GM21381 (cell line): ENCODE measurements around the gene PTGFRN.

Experiments used
- ATAC-seq: cut with Tn5 transposase; IDR thresholded peaks from one replicate; pipeline ENCODE4 v1.9.1; 2021; ENCODE audit warnings: mild to moderate bottlenecking, moderate library complexity; ENCODE audit not compliant: unreplicated experiment

The PTGFRN gene

DNA sequence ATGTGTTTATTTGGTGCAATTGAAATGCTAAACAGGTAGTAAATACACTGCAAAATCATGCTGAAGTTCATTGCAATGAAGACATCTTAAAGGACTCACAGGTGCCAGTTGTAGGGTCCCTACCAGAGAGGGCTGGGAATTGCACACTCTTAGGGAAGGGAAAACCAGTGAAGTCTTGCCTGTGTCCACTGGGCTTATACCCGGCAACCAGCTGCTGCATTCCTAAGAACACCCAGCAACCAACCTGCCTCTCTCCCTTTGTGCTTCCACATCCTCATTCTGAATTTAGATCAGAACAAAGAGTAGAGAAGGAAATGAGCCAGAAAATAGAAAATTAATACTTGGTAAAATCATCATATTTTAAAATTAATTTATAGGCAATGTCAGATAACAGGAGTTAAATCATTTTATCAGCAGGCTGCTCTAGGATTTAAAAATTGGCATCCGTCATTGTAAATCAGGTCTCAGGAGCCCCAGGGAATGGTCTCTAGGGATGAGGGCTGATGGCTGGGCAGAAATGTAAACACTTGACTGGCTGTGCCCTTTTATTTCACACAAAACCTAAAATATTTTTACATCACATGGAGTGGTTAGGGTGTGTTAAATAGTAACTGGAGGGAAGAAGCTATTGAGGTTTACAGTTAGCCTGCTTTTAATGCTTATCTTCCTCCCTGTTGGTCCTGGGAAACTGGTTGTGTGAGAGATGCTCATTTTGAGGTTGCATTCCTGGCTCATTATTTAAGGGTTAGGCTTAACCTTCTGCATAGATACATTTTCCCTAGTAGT, 31.3 kb downstream of the PTGFRN start:
- ATAC-seq: no peak

DNA sequence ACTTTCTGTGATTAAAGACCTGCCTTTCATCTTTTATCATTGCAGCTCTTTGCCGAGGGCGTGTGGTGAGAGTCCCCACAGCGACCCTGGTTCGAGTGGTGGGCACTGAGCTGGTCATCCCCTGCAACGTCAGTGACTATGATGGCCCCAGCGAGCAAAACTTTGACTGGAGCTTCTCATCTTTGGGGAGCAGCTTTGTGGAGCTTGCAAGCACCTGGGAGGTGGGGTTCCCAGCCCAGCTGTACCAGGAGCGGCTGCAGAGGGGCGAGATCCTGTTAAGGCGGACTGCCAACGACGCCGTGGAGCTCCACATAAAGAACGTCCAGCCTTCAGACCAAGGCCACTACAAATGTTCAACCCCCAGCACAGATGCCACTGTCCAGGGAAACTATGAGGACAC, 32.0 kb downstream of the PTGFRN start:
- ATAC-seq: no peak

DNA sequence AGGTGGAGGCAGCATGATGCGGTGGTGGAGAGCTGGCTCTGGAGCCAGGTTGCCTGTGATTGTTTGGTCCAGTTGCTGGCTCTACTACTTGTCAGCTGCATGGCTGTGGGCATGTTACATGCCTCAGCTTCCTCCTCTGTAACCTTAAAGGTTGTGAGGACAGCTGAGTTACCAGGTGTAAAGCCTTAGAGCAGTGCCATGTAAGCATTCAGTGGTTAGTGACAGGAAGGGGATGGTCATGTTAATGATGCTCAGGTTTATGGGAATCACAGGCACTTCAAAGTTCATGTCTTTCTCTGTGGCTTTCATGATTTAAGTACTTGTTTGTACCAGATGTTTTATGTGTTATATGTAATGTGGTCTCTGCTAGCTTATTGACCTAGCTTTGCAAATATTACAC, 32.6 kb downstream of the PTGFRN start:
- no peak for ATAC-seq

DNA sequence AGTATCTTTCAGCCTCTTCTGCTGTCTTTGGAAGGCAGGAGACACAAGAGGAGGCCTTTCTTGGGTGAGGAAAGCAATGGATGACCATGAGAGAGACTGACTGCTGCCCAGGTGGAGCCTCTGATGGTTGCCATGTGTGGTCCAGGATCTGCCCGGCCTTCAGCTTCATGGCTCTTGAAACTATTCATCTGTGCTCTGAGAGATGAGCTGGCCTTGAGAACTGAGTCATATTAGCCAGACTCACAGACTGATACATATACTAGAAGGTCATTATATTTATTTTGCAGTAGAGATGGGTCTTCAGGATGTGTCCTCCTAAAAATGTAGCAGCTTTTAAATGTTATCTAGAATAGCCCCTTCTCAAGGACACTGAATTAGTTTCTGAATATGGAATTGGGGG, 33.7 kb downstream of the PTGFRN start:
- ATAC-seq: no peak

DNA sequence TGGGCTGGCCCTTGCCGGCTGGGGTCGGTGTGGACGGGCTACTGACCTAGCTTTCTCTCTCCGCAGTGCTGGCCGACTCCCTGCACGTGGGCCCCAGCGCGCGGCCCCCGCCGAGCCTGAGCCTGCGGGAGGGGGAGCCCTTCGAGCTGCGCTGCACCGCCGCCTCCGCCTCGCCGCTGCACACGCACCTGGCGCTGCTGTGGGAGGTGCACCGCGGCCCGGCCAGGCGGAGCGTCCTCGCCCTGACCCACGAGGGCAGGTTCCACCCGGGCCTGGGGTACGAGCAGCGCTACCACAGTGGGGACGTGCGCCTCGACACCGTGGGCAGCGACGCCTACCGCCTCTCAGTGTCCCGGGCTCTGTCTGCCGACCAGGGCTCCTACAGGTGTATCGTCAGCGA, 34.9 kb downstream of the PTGFRN start:
- no peak for ATAC-seq

DNA sequence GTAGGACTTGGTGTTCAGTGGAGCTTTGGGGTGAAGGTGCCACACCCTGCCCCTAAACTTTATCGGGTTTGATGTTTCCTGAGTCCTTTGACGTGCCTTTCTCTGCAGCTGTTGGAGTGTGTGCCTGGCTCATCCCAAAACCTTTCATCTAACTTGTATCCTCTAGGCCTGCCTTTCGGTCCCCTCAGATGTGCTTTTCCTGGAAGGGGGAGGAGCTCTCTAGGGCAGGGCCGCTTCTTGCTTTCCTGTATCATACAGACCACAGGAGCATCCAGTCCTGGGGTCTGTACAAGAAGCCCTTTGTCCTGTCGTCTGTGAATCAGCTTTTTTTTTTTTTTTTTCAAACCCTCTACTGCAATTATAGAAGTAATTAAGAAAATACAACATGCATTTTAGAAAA, 35.7 kb downstream of the PTGFRN start:
- no peak for ATAC-seq

DNA sequence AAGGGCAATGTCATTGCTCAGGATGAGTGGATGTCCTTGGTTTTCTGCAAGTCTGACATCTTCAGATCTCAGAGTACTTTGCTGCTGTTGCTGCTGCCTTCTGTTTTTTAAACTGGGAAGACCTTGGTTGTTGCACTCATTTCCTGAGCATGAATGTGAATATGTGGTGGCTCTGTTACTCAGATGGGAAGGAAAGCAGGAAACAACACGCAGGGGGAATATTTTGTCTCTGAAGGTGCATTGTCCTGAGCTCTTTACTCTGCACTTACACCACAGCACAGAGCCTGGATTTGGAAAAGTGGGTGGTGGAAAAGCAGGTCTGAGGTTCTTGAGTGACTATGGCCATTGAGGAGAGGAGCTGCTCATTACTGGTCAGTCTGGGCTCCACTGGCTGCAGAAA, 36.3 kb downstream of the PTGFRN start:
- no peak for ATAC-seq

DNA sequence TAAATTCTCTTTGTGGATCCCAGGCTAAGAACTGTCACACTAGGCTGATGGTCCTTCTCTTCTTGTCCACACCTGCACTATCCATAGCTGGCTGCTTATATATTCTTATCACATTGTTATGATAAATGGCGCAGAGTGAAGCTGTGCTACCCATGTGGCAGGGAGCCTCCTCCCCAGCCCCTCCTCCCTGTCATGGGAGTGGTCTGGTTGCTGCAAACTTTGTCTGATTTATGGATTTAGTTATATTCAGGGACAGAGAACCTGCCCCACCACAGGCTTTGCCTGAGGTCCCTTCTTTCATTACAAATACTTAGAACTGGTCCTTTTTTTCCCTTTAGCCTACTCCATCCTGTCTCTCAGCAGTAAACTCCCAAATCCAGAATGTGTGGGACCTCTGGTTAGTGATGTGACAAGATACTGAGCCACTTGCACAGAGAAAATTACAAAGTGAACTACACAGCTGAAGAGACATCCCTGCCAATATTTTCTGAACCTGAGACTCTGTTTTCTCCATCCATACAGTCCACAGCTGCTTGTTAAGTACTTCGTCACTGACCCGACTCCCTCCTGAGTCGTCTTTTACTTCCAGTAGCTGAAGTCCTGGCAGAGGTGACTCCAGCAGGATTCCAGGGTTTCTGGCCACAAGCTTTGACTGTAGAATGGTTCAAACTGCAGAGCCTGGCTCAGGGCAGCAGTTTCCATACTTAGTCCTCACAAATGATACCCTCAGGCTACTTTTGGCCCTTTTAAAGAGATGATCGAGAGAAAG, 37.6 kb downstream of the PTGFRN start:
- ATAC-seq: no peak

DNA sequence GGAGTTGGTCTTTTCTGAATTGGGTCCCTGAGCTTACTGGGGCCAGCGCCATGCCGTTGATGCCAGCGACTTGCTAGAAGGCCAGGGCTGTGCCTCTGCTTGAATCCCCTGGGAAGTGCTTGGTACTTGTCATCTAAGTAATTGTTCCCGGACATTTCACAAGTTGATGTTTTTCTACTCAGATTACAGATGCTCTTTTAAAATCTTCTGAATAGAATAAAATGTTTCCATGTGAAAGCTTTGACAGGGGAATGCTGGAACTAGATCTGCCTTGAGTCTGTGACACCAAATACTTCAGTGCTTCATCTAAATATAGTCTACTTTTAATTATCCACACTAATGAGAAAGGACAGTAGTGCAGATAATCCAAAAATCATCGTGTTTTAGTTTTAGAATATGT, 38.3 kb downstream of the PTGFRN start:
- no peak for ATAC-seq

DNA sequence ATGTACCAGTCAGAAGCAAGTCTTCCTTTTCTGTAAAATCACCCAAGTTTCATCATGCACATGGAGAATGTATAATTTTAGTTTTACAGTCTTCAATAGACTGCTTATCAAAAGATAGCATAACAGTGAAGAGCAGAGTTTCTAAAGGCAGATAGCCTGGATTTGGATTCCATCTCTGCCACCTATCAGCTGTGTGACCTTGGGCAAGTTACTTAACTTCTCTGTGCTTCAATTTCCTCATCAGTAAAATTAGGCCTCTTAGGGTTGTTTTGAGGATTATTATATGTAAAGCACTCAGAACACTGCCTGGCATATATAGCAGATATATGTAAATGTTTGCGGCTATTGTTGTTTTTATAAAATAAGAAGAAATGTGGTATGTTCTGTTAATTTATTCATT, 38.9 kb downstream of the PTGFRN start:
- ATAC-seq: no peak

DNA sequence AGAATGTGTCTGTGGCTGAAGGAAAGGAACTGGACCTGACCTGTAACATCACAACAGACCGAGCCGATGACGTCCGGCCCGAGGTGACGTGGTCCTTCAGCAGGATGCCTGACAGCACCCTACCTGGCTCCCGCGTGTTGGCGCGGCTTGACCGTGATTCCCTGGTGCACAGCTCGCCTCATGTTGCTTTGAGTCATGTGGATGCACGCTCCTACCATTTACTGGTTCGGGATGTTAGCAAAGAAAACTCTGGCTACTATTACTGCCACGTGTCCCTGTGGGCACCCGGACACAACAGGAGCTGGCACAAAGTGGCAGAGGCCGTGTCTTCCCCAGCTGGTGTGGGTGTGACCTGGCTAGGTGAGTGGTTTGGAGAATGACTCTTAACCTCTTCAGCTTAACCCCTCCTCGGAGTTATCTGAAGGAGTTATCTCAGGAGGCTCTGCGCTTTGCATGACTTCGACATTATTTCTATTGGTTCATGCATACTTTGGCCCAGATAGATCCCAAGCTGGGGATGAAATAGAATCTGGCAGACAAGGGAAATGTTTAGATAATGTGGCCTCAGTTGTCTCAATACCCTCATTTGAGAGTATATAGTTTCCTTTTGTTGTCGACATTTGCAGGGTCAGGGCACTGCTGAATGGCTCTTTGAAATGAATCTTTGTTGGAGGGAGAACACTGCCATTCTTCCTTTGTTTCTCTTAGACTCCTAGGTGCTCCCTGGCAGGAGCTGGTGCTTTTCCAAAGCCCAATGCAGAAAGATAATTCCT, 39.7 kb downstream of the PTGFRN start:
- no peak for ATAC-seq

DNA sequence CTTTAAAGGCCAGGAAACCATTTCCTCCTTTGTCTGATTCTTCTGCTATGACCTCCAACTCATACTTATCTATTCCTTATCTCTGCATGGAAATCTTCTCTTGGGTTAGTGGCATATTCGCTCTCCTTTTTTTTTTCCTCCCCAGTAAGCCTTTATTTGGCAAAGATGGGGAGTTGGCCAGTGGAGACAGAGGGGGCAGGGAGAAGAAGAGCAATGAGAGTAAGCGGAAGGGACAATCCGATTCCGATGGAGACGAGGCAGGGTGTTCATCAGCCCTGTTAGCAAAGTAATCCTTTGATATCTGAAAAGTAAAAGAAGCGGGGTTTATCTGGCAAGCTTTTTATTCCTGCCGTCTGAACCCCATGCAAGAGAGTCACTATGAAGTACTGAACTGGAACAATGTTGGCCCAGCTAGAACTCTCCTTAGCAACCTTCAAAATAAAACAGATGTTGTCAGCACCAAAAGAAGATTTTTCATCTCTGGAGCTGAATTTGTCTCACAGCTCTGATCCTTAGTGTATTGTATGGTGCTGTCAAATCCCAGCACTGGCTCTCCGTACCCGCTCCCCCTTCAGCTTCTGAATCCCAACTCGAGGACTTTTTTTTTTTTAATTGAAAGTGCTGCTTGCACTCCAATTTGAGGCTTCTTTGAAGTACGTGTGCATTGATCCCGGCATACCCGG, 40.9 kb downstream of the PTGFRN start:
- ATAC-seq: no peak

DNA sequence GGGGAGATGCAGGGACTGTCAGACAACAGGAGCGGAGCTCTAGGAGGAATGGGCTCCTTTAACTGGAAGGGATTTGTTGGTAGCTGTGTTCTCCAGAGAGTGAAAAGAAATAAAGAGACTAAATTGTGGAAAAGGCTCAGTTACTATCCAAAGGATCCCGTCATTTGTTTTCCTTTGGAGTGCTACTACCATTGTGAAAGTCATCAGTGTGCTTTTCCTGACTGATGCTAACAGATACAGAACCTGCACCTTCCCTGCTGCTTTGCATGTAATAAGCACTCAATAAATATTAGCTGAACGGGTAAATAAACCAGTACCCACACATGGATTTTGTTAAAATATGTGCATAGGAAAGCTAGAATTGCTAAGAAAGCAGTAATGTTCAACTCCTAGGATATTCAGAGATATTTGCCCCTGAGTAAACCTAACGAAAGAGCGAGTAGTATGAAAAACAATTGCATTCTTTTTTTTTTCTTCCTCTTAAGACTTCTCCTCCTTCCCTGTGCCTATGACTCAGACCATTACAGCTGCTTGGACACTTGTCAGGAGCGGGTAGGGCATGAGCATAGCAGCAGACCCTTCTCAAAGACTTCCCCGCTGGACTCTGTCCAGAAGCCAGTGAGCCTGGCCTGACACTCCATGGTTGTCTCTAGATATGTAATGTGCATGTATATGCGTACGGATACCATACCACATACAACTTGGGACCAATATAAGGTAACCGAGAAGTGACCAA, 41.7 kb downstream of the PTGFRN start:
- ATAC-seq: no peak

DNA sequence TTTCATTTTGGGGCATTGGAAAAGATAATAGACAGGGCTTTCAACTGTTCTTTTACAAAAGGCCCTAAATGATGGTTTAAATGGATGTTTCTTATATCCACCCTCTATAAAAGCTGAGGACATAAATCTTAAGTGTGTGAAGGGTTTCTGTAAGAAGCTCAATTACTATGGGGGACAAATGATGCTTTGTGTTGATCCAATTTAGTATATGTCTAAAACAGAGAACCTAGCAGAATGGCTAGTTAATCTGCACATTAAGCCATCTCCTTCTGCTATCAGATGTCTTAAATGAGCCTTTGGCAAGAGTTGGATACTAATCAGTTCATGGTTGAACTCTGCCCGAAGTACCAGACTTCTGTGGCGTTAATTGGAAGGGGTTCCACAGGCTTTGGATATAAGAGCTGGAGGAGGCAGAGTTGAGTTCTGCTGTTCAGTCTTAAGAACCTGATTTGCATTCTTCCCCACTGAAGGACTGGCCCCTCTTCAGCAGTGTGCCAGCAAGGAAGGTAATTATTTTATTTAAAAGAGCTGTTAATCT, 43.1 kb downstream of the PTGFRN start:
- no peak for ATAC-seq

DNA sequence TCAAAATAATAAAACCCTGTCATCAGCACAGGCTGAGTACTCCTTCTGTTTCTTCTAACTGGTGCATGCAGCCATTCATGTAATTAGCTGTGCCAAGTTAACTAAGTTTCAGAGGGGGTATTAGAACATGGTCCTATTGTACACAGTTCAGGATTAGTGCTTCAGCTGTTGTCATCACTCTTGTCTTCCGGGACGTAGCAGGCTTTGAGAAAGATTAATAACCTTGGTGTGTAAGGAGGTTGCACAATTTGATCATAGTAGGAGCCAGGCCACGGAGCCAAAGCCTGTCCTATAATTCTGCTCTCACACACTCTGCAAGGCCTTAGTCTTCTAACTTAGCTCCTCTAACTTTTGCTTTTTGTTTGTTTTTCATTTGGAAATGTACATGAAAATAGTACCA, 44.7 kb downstream of the PTGFRN start:
- ATAC-seq: no peak

DNA sequence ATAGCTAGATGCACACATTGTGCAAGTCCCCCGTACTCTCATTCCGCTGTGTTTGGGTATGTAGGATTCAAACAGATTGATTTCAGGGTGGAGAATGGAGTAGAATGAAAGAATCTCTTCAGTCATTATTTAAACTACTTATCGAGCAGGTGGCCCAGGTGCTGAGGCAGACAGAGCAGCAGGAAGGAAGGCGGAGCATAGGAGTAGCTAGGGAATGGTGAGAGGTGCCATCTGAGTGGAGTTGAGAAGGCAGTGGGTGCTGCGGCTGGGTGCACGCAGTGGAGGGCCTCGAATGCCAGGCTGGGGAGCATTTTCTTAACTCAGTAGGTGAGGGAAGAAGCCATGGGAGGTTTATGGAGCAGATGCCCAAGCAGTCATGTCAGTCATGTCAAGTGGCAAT, 46.7 kb downstream of the PTGFRN start:
- ATAC-seq: no peak

DNA sequence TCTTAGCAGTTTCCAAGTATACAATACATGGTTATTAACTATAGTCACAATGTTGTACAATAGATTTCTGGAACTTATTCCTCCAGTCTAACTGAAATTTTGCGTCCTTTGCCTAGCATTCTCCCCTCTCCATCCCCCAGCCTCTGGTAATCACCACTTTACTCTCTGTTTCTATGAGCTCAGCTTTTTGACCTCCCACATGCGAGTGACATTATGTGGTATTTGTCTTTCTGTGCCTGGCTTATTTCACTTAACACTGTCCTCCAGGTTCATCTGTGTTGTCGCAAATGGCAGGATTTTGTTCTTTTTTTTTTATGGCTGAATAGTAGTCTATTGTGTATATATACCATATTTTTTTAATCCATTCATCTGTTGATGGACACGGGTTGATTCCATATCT, 47.9 kb downstream of the PTGFRN start:
- ATAC-seq: no peak

DNA sequence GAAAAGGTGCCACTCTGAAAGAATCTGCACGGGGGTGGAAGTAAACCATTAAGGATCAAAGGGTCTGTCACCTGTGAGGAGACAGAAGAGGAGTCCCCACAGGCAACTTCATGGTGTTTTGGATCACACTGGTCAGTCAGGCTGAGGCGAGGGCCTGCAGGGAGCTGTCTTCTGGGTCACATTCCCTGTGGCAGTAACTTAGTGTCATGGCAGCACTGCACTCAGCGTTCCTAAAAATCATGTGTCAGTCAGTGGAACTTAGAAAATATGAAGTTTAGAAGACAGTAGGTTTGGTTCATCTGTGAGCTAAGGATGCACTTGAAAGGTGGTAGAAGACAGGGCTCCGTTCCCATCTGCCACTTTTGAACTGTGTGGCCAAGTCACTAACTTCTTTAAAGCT, 48.4 kb downstream of the PTGFRN start:
- no peak for ATAC-seq

DNA sequence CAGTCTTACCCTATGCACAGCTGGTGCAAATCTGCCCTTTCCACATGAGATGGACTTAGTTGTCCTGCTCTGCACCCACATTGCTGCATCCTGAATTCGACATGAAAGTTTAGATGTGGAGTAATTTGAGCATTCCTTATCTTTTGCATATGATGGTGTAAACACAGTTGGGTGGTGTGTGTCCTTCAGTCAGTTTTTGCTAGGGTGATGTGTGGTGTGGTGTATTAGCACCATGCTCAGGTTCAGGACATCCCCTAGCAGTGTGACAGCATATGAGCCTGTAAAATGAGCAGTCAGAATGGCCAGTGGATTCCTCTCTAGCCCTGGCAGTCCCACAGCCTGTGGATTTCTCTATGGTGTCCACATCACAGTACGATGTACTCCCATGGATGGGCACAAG, 49.3 kb downstream of the PTGFRN start:
- ATAC-seq: no peak

DNA sequence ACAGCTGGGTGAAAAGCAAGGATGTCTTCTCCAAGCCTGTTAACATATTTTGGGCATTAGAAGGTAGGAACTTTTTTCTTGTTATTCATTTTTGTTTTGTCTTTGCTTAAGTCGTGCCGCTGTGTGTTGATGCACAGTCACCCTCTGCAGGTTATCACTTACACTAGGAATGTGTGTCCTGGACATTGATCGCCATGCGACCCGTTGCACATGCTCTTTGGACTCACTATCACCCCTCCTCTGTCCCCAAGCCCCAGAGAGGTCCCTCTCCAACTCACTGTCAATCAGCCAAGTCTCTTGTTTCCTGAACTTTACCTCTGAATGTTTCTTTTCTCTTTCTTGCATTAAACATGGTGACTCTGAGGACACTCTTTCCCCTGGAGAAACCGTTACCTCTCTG, 51.9 kb downstream of the PTGFRN start:
- no peak for ATAC-seq
